ENCODE data around the gene MRPL48.

GRCh38 chr11:73758451-73758850, 29.2 kb upstream of the MRPL48 start:
- no peak for TF ChIP-seq CHD1 (IDR thresholded peaks at IDR 0.05; ENCODE audit: low read depth, low read length)
- no peak for TF ChIP-seq HDAC6 (IDR thresholded peaks at IDR 0.05; ENCODE audit: low read depth, low read length)
- TF ChIP-seq CTCF (IDR thresholded peaks at IDR 0.05; ENCODE audit: control extremely low read depth in 1 of 3, insufficient read depth in 1 of 3, low read depth in 1 of 3, low read length in 3 of 3), result no peak
- TF ChIP-seq GABPA (IDR thresholded peaks at IDR 0.05; ENCODE audit: borderline replicate concordance, insufficient read depth, low read length), result no peak
- no peak for TF ChIP-seq CHD7 (IDR thresholded peaks at IDR 0.05; ENCODE audit: insufficient replicate concordance, low read length)
- TF ChIP-seq TEAD4 (IDR thresholded peaks at IDR 0.05; ENCODE audit: low read depth, low read length), result no peak
- TF ChIP-seq EZH2 (IDR thresholded peaks at IDR 0.05; ENCODE audit: low read depth, low read length, severe bottlenecking), result no peak
- no peak for TF ChIP-seq POLR2A (IDR thresholded peaks at IDR 0.05; ENCODE audit: control extremely low read depth in 1 of 2, low read depth in 2 of 2, low read length in 2 of 2)
- no peak for TF ChIP-seq JUND (IDR thresholded peaks at IDR 0.05; ENCODE audit: low read length)
- no peak for TF ChIP-seq USF2 (IDR thresholded peaks at IDR 0.05; ENCODE audit: low read length)
- no peak for TF ChIP-seq EGR1 (IDR thresholded peaks at IDR 0.05; ENCODE audit: borderline replicate concordance, low read depth, low read length)
- no peak for TF ChIP-seq YY1 (IDR thresholded peaks at IDR 0.05; ENCODE audit: low read depth, low read length)
